DOHH2 (cell line): Measurements from ENCODE around the gene CCDC149.

Experiments
- H3F3A ChIP-seq: fragments of 200-600 bp; sonication (generic), shearing (Covaris generic); 2 replicates; pipeline ENCODE4 v1.6.0; 2016; ENCODE audit warnings: antibody characterized with exemption, mild to moderate bottlenecking; ENCODE audit not compliant: control insufficient read depth, insufficient read depth
- H3K27ac ChIP-seq: fragments of 200-600 bp; sonication (generic); 2 replicates; pipeline ENCODE4 v1.5.1; 2014; ENCODE audit warnings: low read depth, mild to moderate bottlenecking, low read length, moderate library complexity
- H3K27me3 ChIP-seq: fragments of 200-600 bp; sonication (generic); 2 replicates; pipeline ENCODE4 v1.6.1; 2014; ENCODE audit warnings: mild to moderate bottlenecking, low read length, mixed read lengths; ENCODE audit not compliant: control insufficient read depth
- H3K36me3 ChIP-seq: fragments of 200-600 bp; sonication (generic); 2 replicates; pipeline ENCODE4 v1.6.1; 2014; ENCODE audit warnings: mild to moderate bottlenecking, low read length, moderate library complexity, mixed read lengths; ENCODE audit not compliant: control insufficient read depth
- H3K4me1 ChIP-seq: fragments of 200-600 bp; sonication (generic); 2 replicates; pipeline ENCODE4 v1.6.1; 2014; ENCODE audit warnings: mild to moderate bottlenecking, low read length, mixed read lengths; ENCODE audit not compliant: control insufficient read depth
- H3K4me2 ChIP-seq: fragments of 200-600 bp; sonication (generic); 2 replicates; pipeline ENCODE4 v1.6.0; 2014; ENCODE audit warnings: mild to moderate bottlenecking, low read length, moderate library complexity
- H3K4me3 ChIP-seq: fragments of 200-600 bp; sonication (generic); 2 replicates; pipeline ENCODE4 v1.5.1; 2014; ENCODE audit warnings: mild to moderate bottlenecking, low read length, mixed read lengths
- H3K79me2 ChIP-seq: fragments of 200-600 bp; sonication (generic); 2 replicates; pipeline ENCODE4 v1.6.1; 2014; ENCODE audit warnings: mild to moderate bottlenecking, low read length, mixed read lengths; ENCODE audit not compliant: control insufficient read depth
- H3K9me2 ChIP-seq: fragments of 200-600 bp; sonication (generic); replicated peaks from 2 replicates; pipeline ENCODE4 v1.6.1; 2014; ENCODE audit warnings: mild to moderate bottlenecking, low read length, mixed read lengths; ENCODE audit not compliant: control insufficient read depth
- H3K9me3 ChIP-seq: fragments of 200-600 bp; sonication (generic); 2 replicates; pipeline ENCODE4 v1.6.1; 2014; ENCODE audit warnings: antibody characterized with exemption, low read length, mixed read lengths; ENCODE audit not compliant: control insufficient read depth, insufficient read depth
- H4K20me1 ChIP-seq: fragments of 200-600 bp; sonication (generic); 2 replicates; pipeline ENCODE4 v1.6.0; 2014; ENCODE audit warnings: low read depth, mild to moderate bottlenecking, antibody characterized with exemption, low read length, moderate library complexity; ENCODE audit not compliant: control insufficient read depth, insufficient read depth
- CTCF ChIP-seq: fragments of 200-600 bp; sonication (generic); IDR thresholded peaks from one replicate; pipeline ENCODE4 v1.5.1; 2014; ENCODE audit warnings: antibody characterized with exemption, mild to moderate bottlenecking, low read depth, low read length; ENCODE audit not compliant: poor library complexity, severe bottlenecking
- EZH2phosphoT487 ChIP-seq: fragments of 200-600 bp; sonication (generic); IDR thresholded peaks from 2 replicates; pipeline ENCODE4 v1.6.1; 2017; ENCODE audit warnings: borderline replicate concordance, mild to moderate bottlenecking, antibody characterized with exemption, low read length, moderate library complexity, mixed read lengths

CCDC149 gene

GRCh38 chr4:24810871-24811631 is 101.8 kb downstream of the CCDC149 start:
- Histone ChIP-seq H3K27me3 (no peaks in the 10 kb centered on the region), H3K4me3 (no peak overlapping the region), H3K36me3 (no peaks in the 10 kb centered on the region), H3K27ac (no peak overlapping the region), H3F3A (no peaks in the 10 kb centered on the region), H4K20me1 (no peaks in the 10 kb centered on the region), H3K79me2 (no peaks in the 10 kb centered on the region), H3K9me2 (no peaks in the 10 kb centered on the region; the same call in 1 of the 2 replicates), H3K9me3 (no peaks in the 10 kb centered on the region), H3K4me1 (no peaks in the 10 kb centered on the region), H3K4me2 (no peak overlapping the region)
- TF ChIP-seq CTCF: no peak
- no peak for TF ChIP-seq EZH2phosphoT487

GRCh38 chr4:24809815-24810405 is 102.9 kb downstream of the CCDC149 start:
- Histone ChIP-seq H3K4me1 (no peaks in the 10 kb centered on the region), H3K27me3 (no peaks in the 10 kb centered on the region), H3K4me3 (no peak overlapping the region), H3K79me2 (no peaks in the 10 kb centered on the region), H3K9me3 (no peaks in the 10 kb centered on the region), H3F3A (no peaks in the 10 kb centered on the region), H3K27ac (no peak overlapping the region), H3K9me2 (no peaks in the 10 kb centered on the region; the same call in 1 of the 2 replicates), H4K20me1 (no peaks in the 10 kb centered on the region), H3K36me3 (no peaks in the 10 kb centered on the region), H3K4me2 (no peak overlapping the region)
- TF ChIP-seq CTCF: no peak
- TF ChIP-seq EZH2phosphoT487: no peak

GRCh38 chr4:24809376-24809775 is 103.5 kb downstream of the CCDC149 start:
- no peaks in the 10 kb centered on the region; the same call in 1 of the 2 replicates for H3K9me2 ChIP-seq
- H4K20me1 ChIP-seq: no peaks in the 10 kb centered on the region
- H3K27me3 ChIP-seq: no peaks in the 10 kb centered on the region
- H3K4me2 ChIP-seq: no peak overlapping the region
- H3K79me2 ChIP-seq: no peaks in the 10 kb centered on the region
- H3K9me3 ChIP-seq: no peaks in the 10 kb centered on the region
- no peaks in the 10 kb centered on the region for H3F3A ChIP-seq
- TF ChIP-seq CTCF (no peak), EZH2phosphoT487 (no peak)
- no peaks in the 10 kb centered on the region for H3K4me1 ChIP-seq
- no peak overlapping the region for H3K27ac ChIP-seq
- H3K4me3 ChIP-seq: no peak overlapping the region
- no peaks in the 10 kb centered on the region for H3K36me3 ChIP-seq
